SU-DHL-6 (cell line): ENCODE results near the gene ARFGEF2.

Experiments
- H2AFZ ChIP-seq: fragments of 200-600 bp; sonication (generic); 2 replicates; pipeline ENCODE4 v1.6.1; 2014; ENCODE audit warnings: low read depth, mild to moderate bottlenecking, moderate library complexity, mixed read lengths, antibody characterized with exemption, low read length; ENCODE audit not compliant: severe bottlenecking
- H3F3A ChIP-seq: fragments of 200-600 bp; shearing (Covaris generic); 2 replicates; pipeline ENCODE4 v1.6.0; 2016; ENCODE audit warnings: antibody characterized with exemption, mild to moderate bottlenecking; ENCODE audit not compliant: insufficient read depth
- H3K27ac ChIP-seq: fragments of 200-600 bp; sonication (generic); 2 replicates; pipeline ENCODE4 v1.5.1; 2016; ENCODE audit warnings: low read depth, mild to moderate bottlenecking, low read length, moderate library complexity, mixed read lengths
- H3K27me3 ChIP-seq: fragments of 200-600 bp; sonication (generic), shearing (Covaris generic); 2 replicates; pipeline ENCODE4 v1.6.0; 2014; ENCODE audit warnings: mild to moderate bottlenecking, low read length
- H3K36me3 ChIP-seq: fragments of 200-600 bp; sonication (generic); 2 replicates; pipeline ENCODE4 v1.6.1; 2014; ENCODE audit warnings: mild to moderate bottlenecking, low read length, mixed read lengths
- H3K4me2 ChIP-seq: fragments of 300-600, 200-600 bp; shearing (Covaris generic), sonication (generic); 2 replicates; pipeline ENCODE4 v1.6.0; 2014; ENCODE audit warnings: low read length, low read depth, mild to moderate bottlenecking; ENCODE audit not compliant: poor library complexity, severe bottlenecking
- H3K4me3 ChIP-seq: fragments of 200-600 bp; sonication (generic); 2 replicates; pipeline ENCODE4 v1.5.1; 2014; ENCODE audit warnings: antibody characterized with exemption, low read length, mild to moderate bottlenecking, mixed read lengths; ENCODE audit not compliant: insufficient read depth, poor library complexity, severe bottlenecking
- H3K79me2 ChIP-seq: fragments of 200-600 bp; sonication (generic); 2 replicates; pipeline ENCODE4 v1.6.1; 2014; ENCODE audit warnings: mild to moderate bottlenecking, low read length, moderate library complexity; ENCODE audit not compliant: insufficient read depth
- H3K9ac ChIP-seq: fragments of 200-600 bp; sonication (generic); 2 replicates; pipeline ENCODE4 v1.7.0; 2014; ENCODE audit warnings: mild to moderate bottlenecking, low read length
- H3K9me2 ChIP-seq: fragments of 200-600 bp; sonication (generic); replicated peaks from 2 replicates; pipeline ENCODE4 v1.6.1; 2014; ENCODE audit warnings: low read length; ENCODE audit not compliant: insufficient read depth
- H3K9me3 ChIP-seq: fragments of 200-600 bp; sonication (generic); 2 replicates; pipeline ENCODE4 v1.6.1; 2014; ENCODE audit warnings: low read length, mixed read lengths; ENCODE audit not compliant: insufficient read depth
- H4K20me1 ChIP-seq: fragments of 200-600 bp; sonication (generic); 2 replicates; pipeline ENCODE4 v1.6.1; 2014; ENCODE audit warnings: low read depth, mild to moderate bottlenecking, antibody characterized with exemption, low read length, moderate library complexity, mixed read lengths
- CTCF ChIP-seq: fragments of 200-600 bp; sonication (generic); IDR thresholded peaks from one replicate; pipeline ENCODE4 v1.5.1; 2017; ENCODE audit warnings: antibody characterized with exemption, mild to moderate bottlenecking, low read length, moderate library complexity; ENCODE audit not compliant: insufficient read depth, poor library complexity, severe bottlenecking
- EZH2phosphoT487 ChIP-seq: fragments of 200-600 bp; sonication (generic), shearing (Covaris generic); conservative IDR thresholded peaks from 2 replicates; pipeline ENCODE4 v1.6.1; 2018; ENCODE audit warnings: mild to moderate bottlenecking, antibody characterized with exemption, low read length, moderate library complexity, mixed read lengths

ARFGEF2 gene

GRCh38 chr20:48944663-48945297, 23.3 kb downstream of the ARFGEF2 start:
- H4K20me1 ChIP-seq: no peaks in the 10 kb centered on the region
- H3K27ac ChIP-seq: no peak overlapping the region
- H3K9ac ChIP-seq: no peak overlapping the region
- peaks cover 14% of the 10 kb centered on the region for H3K79me2 ChIP-seq
- H3K36me3 ChIP-seq: no peaks in the 10 kb centered on the region
- H3K9me2 ChIP-seq: no peaks in the 10 kb centered on the region
- H2AFZ ChIP-seq: no peak overlapping the region
- TF ChIP-seq CTCF (no peak), EZH2phosphoT487 (no peak)
- H3K9me3 ChIP-seq: no peaks in the 10 kb centered on the region
- H3F3A ChIP-seq: no peaks in the 10 kb centered on the region
- H3K4me2 ChIP-seq: no peak overlapping the region
- no peaks in the 10 kb centered on the region for H3K27me3 ChIP-seq
- no peak overlapping the region for H3K4me3 ChIP-seq

GRCh38 chr20:48945840-48946514, 24.5 kb downstream of the ARFGEF2 start:
- Histone ChIP-seq H3K27me3 (no peaks in the 10 kb centered on the region), H3K79me2 (0 out of 2 replicates have a peak, but pooled peaks cover 3% of the 10 kb centered on the region), H3K9me3 (no peaks in the 10 kb centered on the region), H3K27ac (no peak overlapping the region), H3F3A (no peaks in the 10 kb centered on the region), H4K20me1 (no peaks in the 10 kb centered on the region), H2AFZ (no peak overlapping the region), H3K9ac (no peak overlapping the region), H3K4me3 (no peak overlapping the region), H3K9me2 (no peaks in the 10 kb centered on the region), H3K36me3 (no peaks in the 10 kb centered on the region), H3K4me2 (no peak overlapping the region)
- no peak for TF ChIP-seq CTCF
- TF ChIP-seq EZH2phosphoT487: no peak

- Histone ChIP-seq H3K79me2 (no peaks in the 10 kb centered on the region), H4K20me1 (no peaks in the 10 kb centered on the region), H3K4me3 (no peak overlapping the region), H3F3A (no peaks in the 10 kb centered on the region), H3K36me3 (no peaks in the 10 kb centered on the region), H3K27me3 (no peaks in the 10 kb centered on the region), H3K27ac (no peak overlapping the region), H3K4me2 (no peak overlapping the region), H3K9me2 (no peaks in the 10 kb centered on the region), H2AFZ (no peak overlapping the region), H3K9me3 (no peaks in the 10 kb centered on the region), H3K9ac (no peak overlapping the region)
- TF ChIP-seq EZH2phosphoT487 (no peak), CTCF (no peak)
These were observed 27.1 kb downstream of the ARFGEF2 start for GRCh38 chr20:48948612-48949011.
